IMR-90 (cell line): Measurements from ENCODE around the gene RIOK2. TPM values are rescaled to one million over a fixed set of nuclear protein-coding genes. Genes with fewer than 3 reads are reported as not detected.

Experiments used
- ATAC-seq: fragments of 200-7000 bp; cut with Tn5 transposase; 2 replicates; pipeline ENCODE4 v1.9.1; 2020; ENCODE audit warnings: low read depth, mild to moderate bottlenecking, moderate library complexity
- BruUV-seq: library from RNA; stranded (reverse); fragments of 400-500 nt; replicated peaks from 2 replicates; lab custom pipeline; 2021; lab: Mats Ljungman, UMichigan
- CTCF ChIA-PET: fragments of 300-600 bp; formaldehyde crosslinking; extraction: SDS; loops from one replicate; lab custom pipeline; 2021; ENCODE audit warnings: antibody characterized with exemption; lab: Yijun Ruan, JAX
- POLR2A ChIA-PET: fragments of 300-600 bp; sonication (Branson Sonifier 250); formaldehyde crosslinking; loops from one replicate; lab custom pipeline; 2022; ENCODE audit warnings: antibody characterized with exemption; ENCODE audit not compliant: unreplicated experiment; lab: Charles Lee
- DNase-seq: peaks from one replicate; pipeline ENCODE4 v3.0.0; 2013
- H2AFZ ChIP-seq: replicated peaks from 2 replicates; pipeline ENCODE3; 2013; ENCODE audit warnings: low read length, mild to moderate bottlenecking; ENCODE audit not compliant: poor library complexity
- H2AK5ac ChIP-seq: 2 replicates; pipeline ENCODE4 v1.6.1; 2013; ENCODE audit warnings: low read depth, low read length, inconsistent platforms
- H2AK9ac ChIP-seq: replicated peaks from 2 replicates; pipeline ENCODE3; 2013; ENCODE audit warnings: mild to moderate bottlenecking, low read depth, low read length, moderate library complexity; ENCODE audit not compliant: poor library complexity
- H2BK120ac ChIP-seq: 2 replicates; pipeline ENCODE4 v1.6.1; 2013; ENCODE audit warnings: low read depth, low read length, inconsistent platforms
- H2BK15ac ChIP-seq: 3 replicates; pipeline ENCODE4 v1.6.1; 2013; ENCODE audit warnings: low read depth, low read length, inconsistent platforms
- H2BK20ac ChIP-seq: 2 replicates; pipeline ENCODE4 v1.6.1; 2013; ENCODE audit warnings: low read depth, mild to moderate bottlenecking, inconsistent platforms, low read length, moderate library complexity
- H2BK5ac ChIP-seq: 2 replicates; pipeline ENCODE4 v1.6.1; 2013; ENCODE audit warnings: mild to moderate bottlenecking, low read depth, low read length, inconsistent platforms; ENCODE audit not compliant: poor library complexity, severe bottlenecking
- H3K14ac ChIP-seq: replicated peaks from 2 replicates; pipeline ENCODE4 v1.6.1; 2013; ENCODE audit warnings: low read depth, low read length, inconsistent platforms
- H3K18ac ChIP-seq: 2 replicates; pipeline ENCODE4 v1.6.1; 2013; ENCODE audit warnings: low read depth, low read length, control low read depth
- H3K23ac ChIP-seq: 2 replicates; pipeline ENCODE4 v1.6.1; 2013; ENCODE audit warnings: low read depth, low read length, inconsistent platforms
- H3K27ac ChIP-seq: 2 replicates; pipeline ENCODE4 v1.5.1; 2013; ENCODE audit warnings: mild to moderate bottlenecking, control low read depth, low read length; ENCODE audit not compliant: insufficient read depth
- H3K27me3 ChIP-seq: 2 replicates; pipeline ENCODE4 v1.6.1; 2013; ENCODE audit warnings: low read length; ENCODE audit not compliant: control insufficient read depth, insufficient read depth
- H3K36me3 ChIP-seq: 2 replicates; pipeline ENCODE4 v1.6.1; 2013; ENCODE audit warnings: low read length, mixed read lengths; ENCODE audit not compliant: control insufficient read depth, insufficient read depth
- H3K4ac ChIP-seq: 2 replicates; pipeline ENCODE4 v1.6.1; 2013; ENCODE audit warnings: low read depth, low read length, inconsistent platforms
- H3K4me1 ChIP-seq: 2 replicates; pipeline ENCODE4 v1.6.1; 2013; ENCODE audit warnings: low read length, mixed read lengths; ENCODE audit not compliant: control insufficient read depth, insufficient read depth
- H3K4me2 ChIP-seq: 2 replicates; pipeline ENCODE4 v1.6.1; 2013; ENCODE audit warnings: low read depth, mild to moderate bottlenecking, control low read depth, low read length, moderate library complexity
- H3K4me3 ChIP-seq: 2 replicates; pipeline ENCODE4 v1.5.1; 2013; ENCODE audit warnings: low read depth, mild to moderate bottlenecking, control low read depth, low read length, moderate library complexity; ENCODE audit not compliant: insufficient read depth
- H3K56ac ChIP-seq: 2 replicates; pipeline ENCODE4 v1.6.1; 2013; ENCODE audit warnings: low read length, inconsistent platforms; ENCODE audit not compliant: insufficient read depth; ENCODE audit errors: extremely low read depth
- H3K79me1 ChIP-seq, 2 experiments: 2 replicates each; pipeline ENCODE4 v1.6.1; 2013; ENCODE audit warnings: low read length in 2 of 2, inconsistent platforms in 1 of 2, low read depth in 1 of 2
- H3K9ac ChIP-seq: 2 replicates; pipeline ENCODE4 v1.6.1; 2013; ENCODE audit warnings: low read depth, low read length, control low read depth
- H3K9me1 ChIP-seq: 2 replicates; pipeline ENCODE4 v1.6.1; 2013; ENCODE audit warnings: low read length, inconsistent platforms; ENCODE audit not compliant: insufficient read depth
- H3K9me3 ChIP-seq: 2 replicates; pipeline ENCODE4 v1.6.1; 2013; ENCODE audit warnings: low read length; ENCODE audit not compliant: control insufficient read depth, insufficient read depth
- H4K20me1 ChIP-seq: 2 replicates; pipeline ENCODE4 v1.6.1; 2013; ENCODE audit warnings: low read length, inconsistent platforms; ENCODE audit not compliant: insufficient read depth
- H4K5ac ChIP-seq: 2 replicates; pipeline ENCODE4 v1.6.1; 2013; ENCODE audit warnings: mild to moderate bottlenecking, low read depth, low read length, control low read depth
- H4K8ac ChIP-seq, 2 experiments: 2 replicates each; pipeline ENCODE4 v1.6.1; 2013; ENCODE audit warnings: low read depth in 2 of 2, low read length in 2 of 2, control low read depth in 1 of 2, inconsistent platforms in 1 of 2
- H4K91ac ChIP-seq: 2 replicates; pipeline ENCODE4 v1.6.1; 2013; ENCODE audit warnings: low read depth, low read length, inconsistent platforms; ENCODE audit not compliant: insufficient read depth
- MAZ ChIP-seq: IDR thresholded peaks from 2 replicates; pipeline ENCODE4 v1.6.1; 2012; ENCODE audit warnings: low read depth, mild to moderate bottlenecking, low read length, improper control_type of control experiment, moderate library complexity, borderline replicate concordance
- WGBS, 2 experiments: methylation state at CpG; one replicate each; pipeline versions ENCODE4 v1.1.5 to v1.1.7; 2013; ENCODE audit warnings: missing lambda C conversion rate in 2 of 2; ENCODE audit not compliant: insufficient read length in 1 of 2; ENCODE audit errors: extremely low coverage in 2 of 2; 5-methylcytosine and 5-hydroxymethylcytosine counted together
- dilution Hi-C: fragments of 300-500 bp; cut with HindIII; formaldehyde crosslinking; loops from one replicate; pipeline ENCODE4 v1.14.3; 2018; ENCODE audit warnings: low sequenced_read_pairs; ENCODE audit not compliant: unreplicated experiment
- in situ Hi-C: fragments of 300-500 bp; cut with MboI; formaldehyde crosslinking; loops from 3 replicates; pipeline ENCODE4 v1.14.3; 2019; ENCODE audit warnings: low sequenced_read_pairs, inconsistent platforms, mixed read lengths
- intact Hi-C: fragments of 100-400 bp; cut with micrococcal nuclease; formaldehyde crosslinking; loops from 2 replicates; pipeline ENCODE4 v1.10.0; 2022
- polyA plus RNA-seq, 3 experiments: library from polyadenylated mRNA; depleted of rRNA; stranded (reverse); fragments of >200 nt; gene quantifications; 2 replicates each; pipeline ENCODE4 v1.2.3, GENCODE V29; 2012; ENCODE audit warnings: low replicate concordance in 1 of 3
- total RNA-seq: library from RNA; depleted of rRNA; stranded (reverse); fragments of >200 nt; gene quantifications from 2 replicates; pipeline ENCODE4 v1.2.3, GENCODE V29; 2012

RIOK2 gene
- total and polyA plus RNA-seq, 2 of the 4 experiments (the other 2 are of a cell fraction) = 10.7 to 17.7 TPM

GRCh38 chr5:97157689-97158088, 25.4 kb downstream of the RIOK2 start:
- Histone ChIP-seq H3K56ac (no peak overlapping the region), H2BK20ac (no peak overlapping the region), H4K20me1 (no peaks in the 10 kb centered on the region), H3K36me3 (peaks cover 2% of the 10 kb centered on the region), H4K5ac (no peak overlapping the region), H2BK5ac (no peak overlapping the region), H3K27ac (no peak overlapping the region), H3K4me2 (no peak overlapping the region), H2BK15ac (no peak overlapping the region), H4K8ac (no peak overlapping the region), H3K27me3 (no peaks in the 10 kb centered on the region), H3K9me1 (no peaks in the 10 kb centered on the region), H3K4me3 (no peak overlapping the region), H3K9ac (no peak overlapping the region), H3K18ac (no peak overlapping the region), H2AFZ (no peak overlapping the region), H3K4me1 (no peaks in the 10 kb centered on the region), H3K14ac (no peak overlapping the region), H2BK120ac (no peak overlapping the region), H2AK9ac (no peak overlapping the region), H3K23ac (no peak overlapping the region), H2AK5ac (no peak overlapping the region), H3K9me3 (peaks cover 8% of the 10 kb centered on the region), H4K91ac (no peak overlapping the region), H3K4ac (no peak overlapping the region), H3K79me1 (no peaks in the 10 kb centered on the region)
- intact Hi-C loops (no loop called here), dilution Hi-C loops (loop anchor here (25.0 kb wide), 2 partner anchors 270 to 370 kb away; partner anchors contain the start of gene ERAP2), in situ Hi-C loops (loop anchor here (25.0 kb wide), 1 partner anchor 545 kb away; no protein-coding TSS in a partner anchor)
- no CpG with 5 or more reads among the region's 2 CpGs for WGBS, 2 experiments
- ATAC-seq (no peak), DNase-seq (no peak)
- ChIA-PET POLR2A (interaction anchor here (0.6 kb wide), 1 partner anchor 294 kb away, joined by 3 read pairs; no protein-coding TSS in a partner anchor), CTCF (interaction anchor here (1.6 kb wide), 1 partner anchor 288 kb away, joined by 4 read pairs; no protein-coding TSS in a partner anchor)
- no peak for TF ChIP-seq MAZ
- BruUV-seq = no TSS peak
